DND-41 (cell line): ENCODE measurements around the gene TLE4.

Source experiments
- CTCF ChIP-seq: IDR thresholded peaks from 2 replicates; pipeline ENCODE4 v1.5.1; 2012; ENCODE audit warnings: borderline replicate concordance, low read length, moderate library complexity, mild to moderate bottlenecking; ENCODE audit not compliant: poor library complexity, severe bottlenecking; ENCODE audit errors: extremely low read depth
- EZH2 ChIP-seq: IDR thresholded peaks from 3 replicates; pipeline ENCODE4 v1.6.1; 2012; ENCODE audit warnings: borderline replicate concordance, low read depth, mild to moderate bottlenecking, moderate library complexity, low read length, inconsistent platforms; ENCODE audit not compliant: severe bottlenecking

GRCh38 chr9:79655551-79655950, 83.8 kb downstream of the TLE4 start:
- TF ChIP-seq CTCF (no peak), EZH2 (no peak)
